ENCODE results near the gene AGAP1.

The AGAP1 gene

GRCh38 chr2:235723371-235723770 lies 229.5 kb downstream of the AGAP1 start:
- no peak for DNase-seq

GRCh38 chr2:235723811-235724465 lies 230.1 kb downstream of the AGAP1 start:
- DNase-seq: no peak

GRCh38 chr2:235725016-235725489 lies 231.2 kb downstream of the AGAP1 start:
- DNase-seq: no peak

DNA sequence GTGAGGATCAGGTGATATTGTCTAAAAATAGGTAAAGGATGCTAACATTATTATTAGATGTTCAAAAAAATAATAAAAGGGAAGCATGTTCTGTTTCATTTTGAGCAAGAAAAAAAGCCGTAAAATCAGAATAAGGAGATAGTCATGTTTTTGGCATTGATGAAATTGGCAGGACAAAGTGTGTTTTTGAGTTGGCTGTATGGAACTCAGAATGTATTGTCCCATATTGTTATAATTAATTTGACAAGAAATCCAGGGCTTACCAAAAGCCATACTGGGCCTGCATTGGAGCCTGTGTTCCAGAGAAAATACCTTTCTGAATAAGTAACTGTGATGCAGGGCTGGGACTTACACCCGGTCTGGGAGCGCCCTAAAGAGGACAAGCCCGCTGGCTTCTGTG lies 232.0 kb downstream of the AGAP1 start:
- DNase-seq: no peak

GRCh38 chr2:235726554-235726953 lies 232.7 kb downstream of the AGAP1 start:
- DNase-seq: no peak

- no peak for DNase-seq
Measured at GRCh38 chr2:235727174-235727573, 233.3 kb downstream of the AGAP1 start.

DNA sequence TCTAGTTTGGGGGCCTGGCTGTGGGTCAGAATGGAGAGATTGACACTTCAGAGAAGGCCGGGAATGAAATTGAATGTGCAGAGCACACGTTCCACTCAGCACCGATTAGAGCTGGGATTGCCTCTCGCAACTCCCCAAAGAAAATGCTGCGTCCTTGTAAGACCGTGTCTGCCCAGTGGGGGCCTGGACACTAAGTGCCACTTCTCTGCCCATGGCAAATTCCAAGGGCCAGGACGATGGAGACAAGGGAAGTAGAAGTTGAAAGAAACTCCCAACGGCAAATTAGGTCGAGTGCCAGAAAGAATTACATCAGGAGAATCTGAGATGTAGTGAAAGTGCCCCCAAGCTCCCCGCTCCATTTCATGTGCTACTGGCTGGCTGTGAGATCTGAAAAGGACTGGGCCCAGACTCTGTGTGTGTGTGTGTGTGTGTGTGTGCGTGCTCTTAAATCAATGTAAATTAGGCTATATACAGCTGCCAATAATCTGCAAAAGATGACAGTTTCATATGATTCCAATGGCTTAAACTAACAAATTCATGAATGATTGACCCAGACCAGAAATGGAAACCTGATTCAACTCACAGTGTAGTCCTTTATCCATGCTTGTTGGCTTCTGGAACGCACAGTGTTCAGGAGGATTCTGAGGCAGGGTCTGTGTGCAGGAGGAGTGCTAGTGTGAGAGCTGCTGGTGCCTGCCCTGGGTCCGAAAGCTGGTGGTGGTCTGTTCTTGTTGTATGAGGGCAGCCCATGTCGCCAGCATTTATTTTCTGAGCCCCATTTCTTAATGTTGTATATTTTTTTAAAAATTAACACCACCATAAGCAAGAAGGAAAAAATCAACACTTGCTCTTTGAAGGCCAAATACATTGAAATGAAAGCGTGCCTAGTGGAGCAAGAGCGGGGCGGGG lies 234.3 kb downstream of the AGAP1 start:
- no peak for DNase-seq

DNA sequence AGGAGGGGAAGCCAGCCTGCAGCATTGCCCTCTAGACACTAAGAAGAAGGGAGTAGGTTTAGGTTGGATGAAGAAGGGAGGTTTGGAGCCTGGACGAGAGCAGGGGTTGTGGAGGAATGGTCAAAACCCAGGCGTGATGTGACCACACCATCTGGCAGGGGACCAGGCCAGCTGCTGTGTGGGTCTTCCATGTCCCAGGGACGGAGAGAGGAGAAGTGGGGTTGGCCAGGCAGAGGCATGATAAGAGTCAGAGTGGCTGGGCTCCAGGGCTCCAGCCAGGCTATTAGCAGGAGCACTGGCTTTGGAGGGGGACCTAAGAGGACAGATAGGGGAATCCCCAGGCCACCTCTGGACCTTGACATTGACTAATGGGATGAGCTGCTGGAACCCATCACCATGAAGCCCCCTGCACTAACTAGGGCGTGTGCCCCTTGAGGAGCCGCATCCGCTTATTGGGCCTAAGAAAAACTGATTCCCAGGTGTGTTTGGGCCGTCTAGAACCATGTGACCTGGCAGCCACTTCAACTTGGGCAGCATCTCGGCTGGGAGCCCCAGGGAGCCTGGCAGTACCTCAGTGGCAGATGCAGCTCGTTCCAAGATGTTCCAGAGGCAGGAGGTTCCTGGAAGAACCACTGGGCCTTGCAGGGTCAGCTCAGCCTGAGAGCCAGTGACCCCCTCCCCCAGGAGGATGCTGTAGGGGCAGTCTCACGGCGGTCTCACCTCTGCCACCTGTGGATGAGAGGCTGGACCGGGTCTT lies 235.1 kb downstream of the AGAP1 start:
- DNase-seq: no peak

GRCh38 chr2:235729557-235729947 lies 235.7 kb downstream of the AGAP1 start:
- no peak for DNase-seq

DNA sequence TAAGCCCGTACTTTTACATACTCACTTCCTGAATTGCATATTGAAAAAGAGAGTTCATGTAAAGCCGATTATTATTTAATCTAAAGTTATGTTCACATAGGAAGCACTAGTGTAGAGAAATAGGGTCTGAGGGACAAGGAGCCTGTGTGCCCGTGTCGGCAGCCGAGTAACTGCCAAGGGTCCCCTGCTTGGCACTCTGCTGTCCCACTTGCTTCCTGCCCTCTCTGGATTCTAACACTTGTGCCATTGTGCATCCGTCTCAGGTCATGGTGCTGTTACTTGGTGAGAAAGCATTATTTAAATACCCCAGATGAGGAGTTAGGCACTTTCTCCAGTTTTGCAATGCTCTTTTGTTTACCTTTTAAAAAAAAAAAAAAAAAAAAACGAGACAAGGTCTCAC lies 236.3 kb downstream of the AGAP1 start:
- DNase-seq: no peak

DNA sequence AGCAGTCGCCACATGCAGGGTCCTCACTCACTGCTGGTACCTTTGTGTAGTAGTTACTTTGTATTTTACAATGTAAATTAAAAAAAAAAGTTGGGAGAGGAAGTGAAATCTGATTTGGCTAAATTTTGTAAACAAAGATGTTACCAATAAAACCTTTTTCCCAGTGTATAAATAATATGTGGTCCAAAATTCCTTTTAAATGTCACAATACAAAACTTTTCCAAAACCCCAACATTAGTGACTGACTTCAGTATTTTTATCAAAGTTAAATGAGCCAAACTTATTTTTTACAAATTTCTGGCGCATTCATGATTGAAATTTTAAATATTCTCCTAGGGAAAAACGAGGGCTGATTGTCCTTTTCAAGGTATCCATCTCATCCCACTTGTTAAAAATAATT lies 239.9 kb downstream of the AGAP1 start:
- no peak for DNase-seq

- DNase-seq: no peak
Measured at GRCh38 chr2:235734168-235734567, 240.3 kb downstream of the AGAP1 start.

GRCh38 chr2:235734688-235735231 lies 240.9 kb downstream of the AGAP1 start:
- DNase-seq: no peak

- no peak for DNase-seq
Measured at GRCh38 chr2:235737396-235737795, 243.6 kb downstream of the AGAP1 start.

DNA sequence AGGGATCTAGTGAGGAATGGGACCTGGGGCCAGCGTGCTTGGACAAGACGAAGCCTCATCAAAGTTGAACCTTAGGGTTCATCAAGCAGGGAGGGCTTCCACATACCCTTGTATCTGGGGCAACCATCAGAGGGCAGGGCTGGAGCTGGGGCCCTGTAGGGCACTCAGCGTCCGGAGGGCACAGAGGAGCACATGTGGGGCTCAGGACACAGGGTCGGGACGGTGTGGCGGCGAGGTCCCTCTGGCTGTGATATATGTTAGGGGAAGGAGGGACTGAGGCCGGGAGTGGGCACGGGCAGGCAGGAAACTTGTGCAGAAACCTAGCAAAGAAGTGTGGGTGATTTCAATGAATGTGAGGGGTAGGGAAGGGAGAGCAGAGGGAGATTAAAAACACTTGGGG lies 244.0 kb downstream of the AGAP1 start:
- DNase-seq: no peak

DNA sequence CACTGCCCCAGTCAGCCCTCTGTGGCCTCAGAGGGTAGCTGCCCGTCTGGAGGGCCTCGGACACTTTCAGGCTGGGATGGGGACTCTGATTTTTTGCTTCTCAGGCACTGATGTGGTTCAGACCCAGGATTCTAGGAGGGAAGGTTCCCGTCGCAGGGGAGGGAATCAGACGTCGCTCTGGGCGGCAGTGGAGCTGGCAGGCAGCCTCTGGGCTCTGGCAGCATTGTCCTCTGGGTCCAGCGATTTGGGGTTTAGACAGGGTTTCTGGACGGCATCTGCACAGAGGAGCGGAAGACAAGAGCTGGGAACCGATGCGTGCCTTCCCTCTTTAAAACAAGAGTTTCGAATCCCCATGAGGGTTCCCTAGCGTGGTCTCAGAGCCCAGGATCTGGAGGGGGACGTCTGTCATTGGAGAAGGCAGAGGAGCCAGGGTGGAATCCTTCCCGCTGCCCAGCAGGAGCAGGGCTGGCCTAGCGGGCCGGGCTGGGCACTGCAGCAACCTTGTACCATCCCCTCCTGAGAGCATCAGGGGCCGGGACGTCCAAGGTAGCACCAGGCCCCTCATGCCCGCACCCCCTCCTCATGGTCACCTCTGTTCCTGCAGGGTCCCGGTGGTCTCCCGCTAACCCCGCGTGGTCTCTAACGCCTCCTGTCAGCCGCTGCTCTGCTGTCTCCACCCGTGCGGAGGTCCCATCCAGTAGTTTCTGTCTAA lies 246.0 kb downstream of the AGAP1 start:
- no peak for DNase-seq

- DNase-seq: no peak
Measured at GRCh38 chr2:235740821-235741220, 247.0 kb downstream of the AGAP1 start.

DNA sequence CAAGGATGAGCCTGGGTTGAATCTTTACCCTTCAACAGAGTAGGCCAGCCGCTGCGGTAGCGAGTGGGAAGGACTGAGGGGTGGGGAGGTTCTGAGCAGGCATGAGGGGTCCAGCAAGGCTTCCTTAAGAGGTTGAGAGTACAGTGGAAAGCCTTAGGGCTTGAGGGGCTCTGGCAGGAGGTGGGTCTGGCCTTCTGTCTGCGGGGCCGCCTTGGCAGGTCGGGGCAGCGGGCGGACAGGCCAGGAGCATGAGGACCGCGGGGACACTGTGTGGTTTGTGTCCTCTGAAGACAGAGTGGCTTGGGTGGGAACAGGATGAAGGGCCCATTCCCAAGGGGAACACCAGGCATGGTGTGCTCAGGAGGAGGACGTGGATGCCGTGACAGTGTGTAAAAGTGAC lies 250.3 kb downstream of the AGAP1 start:
- no peak for DNase-seq

- no peak for DNase-seq
Measured at GRCh38 chr2:235745597-235745996, 251.8 kb downstream of the AGAP1 start.

DNA sequence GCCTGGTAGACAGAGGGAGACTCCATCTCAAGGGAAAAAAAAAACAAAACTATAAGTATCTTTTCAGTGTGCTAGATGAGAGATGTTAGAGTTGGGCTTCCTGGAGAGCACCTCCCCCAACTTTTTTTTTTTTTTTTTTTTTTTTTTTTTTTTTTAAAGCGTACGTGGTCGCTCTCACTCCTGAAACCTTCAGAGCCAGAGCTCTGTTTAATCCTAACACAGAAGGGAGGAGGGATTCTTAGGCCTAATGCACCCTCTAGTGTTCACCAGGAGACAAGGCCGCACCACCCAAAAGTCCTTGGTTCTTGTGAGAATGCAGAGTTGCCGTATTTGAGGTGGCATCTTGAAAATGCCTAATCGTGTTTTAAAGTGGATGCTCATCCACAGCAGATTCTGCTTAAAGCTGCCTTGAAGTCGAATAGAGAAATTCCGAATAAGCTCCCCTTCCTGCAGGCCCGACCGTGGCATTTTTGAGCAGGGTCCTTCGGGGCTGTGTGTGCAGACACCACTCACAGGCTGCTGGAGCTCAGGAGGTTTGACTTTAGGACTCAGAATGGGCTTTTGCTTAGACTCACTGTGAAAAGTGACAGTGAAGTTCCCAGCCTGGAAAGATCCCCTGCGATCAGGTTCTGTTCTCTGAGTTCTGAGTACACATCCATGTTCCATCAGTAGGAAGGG lies 252.6 kb downstream of the AGAP1 start:
- DNase-seq: peak; percentile 50

- DNase-seq: no peak
Measured at GRCh38 chr2:235747001-235747785, 253.3 kb downstream of the AGAP1 start.

Data from CD4-positive, alpha-beta T cell treated with Interleukin-4 for 4 hours (primary cell).